Activated CD4-positive, alpha-beta T cell treated with anti-CD3 and anti-CD28 coated beads, Interleukin-2, amount 50 U/mL, for 48 hours (primary cell): Measurements from ENCODE around the gene KIF9.
"Not testable (repeated sequence)": the region's sequence is repeated elsewhere in the genome, so short reads cannot be mapped to it uniquely, and the experiment has no call there.

Experiments
- DNase-seq, 2 experiments: peaks; one replicate each; pipeline ENCODE4 v3.0.0-alpha.2; 2020

Gene KIF9, protein sequence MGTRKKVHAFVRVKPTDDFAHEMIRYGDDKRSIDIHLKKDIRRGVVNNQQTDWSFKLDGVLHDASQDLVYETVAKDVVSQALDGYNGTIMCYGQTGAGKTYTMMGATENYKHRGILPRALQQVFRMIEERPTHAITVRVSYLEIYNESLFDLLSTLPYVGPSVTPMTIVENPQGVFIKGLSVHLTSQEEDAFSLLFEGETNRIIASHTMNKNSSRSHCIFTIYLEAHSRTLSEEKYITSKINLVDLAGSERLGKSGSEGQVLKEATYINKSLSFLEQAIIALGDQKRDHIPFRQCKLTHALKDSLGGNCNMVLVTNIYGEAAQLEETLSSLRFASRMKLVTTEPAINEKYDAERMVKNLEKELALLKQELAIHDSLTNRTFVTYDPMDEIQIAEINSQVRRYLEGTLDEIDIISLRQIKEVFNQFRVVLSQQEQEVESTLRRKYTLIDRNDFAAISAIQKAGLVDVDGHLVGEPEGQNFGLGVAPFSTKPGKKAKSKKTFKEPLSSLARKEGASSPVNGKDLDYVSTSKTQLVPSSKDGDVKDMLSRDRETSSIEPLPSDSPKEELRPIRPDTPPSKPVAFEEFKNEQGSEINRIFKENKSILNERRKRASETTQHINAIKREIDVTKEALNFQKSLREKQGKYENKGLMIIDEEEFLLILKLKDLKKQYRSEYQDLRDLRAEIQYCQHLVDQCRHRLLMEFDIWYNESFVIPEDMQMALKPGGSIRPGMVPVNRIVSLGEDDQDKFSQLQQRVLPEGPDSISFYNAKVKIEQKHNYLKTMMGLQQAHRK

DNA sequence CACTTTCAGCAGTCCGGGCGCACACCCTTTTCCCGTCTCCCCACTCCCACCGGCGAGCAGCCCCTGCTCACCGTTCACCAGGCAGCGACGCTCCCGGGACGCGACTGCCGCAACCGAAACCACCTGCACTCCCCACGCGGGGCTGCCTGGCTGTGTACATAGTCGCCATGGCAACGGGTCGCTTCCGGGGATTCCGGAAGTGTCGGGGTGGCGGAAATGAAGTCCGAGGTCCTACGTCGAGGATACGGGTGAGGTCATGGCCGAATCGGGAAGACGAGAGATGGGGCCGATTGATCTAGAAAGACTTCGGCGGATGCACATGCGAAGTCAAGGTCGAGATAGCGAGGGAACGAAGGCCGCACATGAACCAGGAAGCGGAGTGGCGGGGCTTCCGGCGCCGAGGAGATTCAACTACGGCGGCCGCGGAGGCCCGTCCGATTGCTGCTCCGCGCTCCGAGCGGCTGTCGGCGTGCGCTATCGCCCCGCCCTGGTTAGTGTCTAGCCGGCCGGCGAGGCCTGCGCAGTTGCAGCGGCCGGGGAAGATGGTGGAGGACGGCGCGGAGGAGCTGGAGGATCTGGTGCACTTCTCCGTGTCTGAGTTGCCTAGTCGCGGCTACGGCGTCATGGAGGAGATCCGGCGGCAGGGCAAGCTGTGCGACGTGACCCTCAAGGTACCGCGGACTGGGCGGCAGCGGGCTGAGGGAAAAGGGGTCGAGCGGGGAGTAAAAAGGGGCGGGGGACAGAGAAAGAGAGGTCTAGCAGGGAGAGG is at the start of gene KIF9, which contains the start of gene KLHL18:
KIF9 (minus strand) TSS at position 376 of the 769 bp plus-strand sequence. CDS start 5,425 bp downstream, outside the sequence.
KLHL18 (plus strand) TSS at position 521 of the 769 bp plus-strand sequence; CDS start at position 543, 22 bp downstream.
- DNase-seq, result peak; percentile 93 to 96

DNA sequence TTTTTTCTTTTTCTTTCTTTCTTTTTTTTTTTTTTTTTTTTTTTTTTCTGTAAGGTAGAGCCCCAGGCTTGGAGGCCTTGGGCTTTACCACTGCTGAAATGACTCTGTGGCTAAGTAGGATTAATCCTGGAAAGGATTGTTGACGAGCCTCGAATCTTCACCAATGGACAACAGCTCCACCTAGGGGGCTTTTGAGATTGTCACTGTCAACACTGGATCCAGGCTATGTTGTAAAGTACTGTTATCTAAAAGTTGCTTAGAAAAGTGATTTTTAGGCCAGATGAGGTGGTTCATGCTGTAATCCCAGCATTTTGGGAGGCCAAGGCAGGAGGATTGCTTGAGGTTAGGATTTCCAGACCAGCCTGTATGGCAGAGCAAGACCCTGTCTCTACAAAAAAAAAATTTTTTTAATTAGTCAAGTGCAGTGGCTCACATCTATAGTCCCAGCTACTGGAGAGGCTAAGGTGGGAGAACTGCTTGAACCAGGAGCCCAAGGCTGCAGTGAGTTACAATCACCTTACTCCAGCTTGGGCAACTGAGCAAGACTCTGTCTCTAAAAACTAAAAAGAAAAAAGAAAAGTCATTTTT is 41.8 kb upstream of the KIF9 start:
- DNase-seq, result peak; percentile 26 to 59

DNA sequence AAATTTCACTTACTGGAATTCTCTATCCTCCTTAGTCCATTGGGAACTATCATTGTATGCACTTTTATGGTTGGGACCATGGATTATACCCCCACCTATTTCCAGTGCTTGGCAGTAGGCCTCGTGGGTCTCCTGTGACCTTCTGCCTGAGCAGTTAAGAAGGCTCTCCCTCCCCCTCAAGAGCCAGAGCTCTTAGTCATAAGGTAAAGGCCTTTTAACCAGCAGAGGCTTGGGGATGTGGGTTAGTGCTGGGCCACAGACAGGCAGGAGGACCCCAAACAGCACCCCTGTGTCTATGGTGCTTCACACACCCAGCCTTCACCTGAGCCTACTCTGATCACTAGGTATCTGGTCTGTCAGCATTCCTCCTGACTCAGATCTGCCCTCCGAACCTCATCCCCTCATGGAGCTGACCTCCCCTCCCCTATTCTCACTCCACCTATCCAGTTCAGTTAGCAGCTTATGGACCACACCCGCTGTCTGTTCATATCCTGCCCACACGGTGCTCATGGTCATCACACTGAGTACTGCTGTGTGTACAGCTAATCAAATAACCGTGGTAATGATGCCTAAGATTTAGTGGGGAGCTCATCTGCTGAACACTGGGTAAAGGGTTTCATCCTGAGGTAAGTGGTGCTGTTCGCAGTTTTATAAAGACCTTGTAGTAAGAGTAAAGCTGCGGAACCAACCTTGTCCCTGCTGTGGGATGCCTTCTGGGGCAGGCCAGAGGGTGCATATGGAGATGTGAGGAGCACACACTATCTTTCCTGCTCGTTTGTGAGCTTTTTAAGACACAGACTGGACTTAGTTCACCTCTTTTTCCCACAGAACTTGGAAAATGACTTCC is 41.1 kb upstream of the KIF9 start:
- DNase-seq, result no peak

DNA sequence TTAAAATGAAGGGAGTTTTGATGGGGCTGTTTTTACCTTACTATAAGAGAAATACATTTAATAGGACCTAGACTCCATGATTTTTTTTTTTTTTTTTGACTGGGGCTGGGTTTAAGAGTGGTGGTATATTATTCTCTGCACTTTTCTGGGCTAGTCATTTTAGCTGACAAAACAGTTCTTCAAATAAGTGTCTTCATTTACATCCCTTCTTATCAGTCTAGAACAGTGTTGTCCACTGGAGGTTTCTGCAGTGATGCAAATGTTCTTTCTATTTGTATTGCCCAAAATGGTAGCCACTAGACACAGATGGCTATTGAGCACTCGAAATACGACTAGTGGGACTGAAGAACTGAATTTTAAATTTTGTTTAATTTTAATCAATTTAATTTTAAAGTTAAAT is 37.4 kb upstream of the KIF9 start:
- no peak for DNase-seq

DNA sequence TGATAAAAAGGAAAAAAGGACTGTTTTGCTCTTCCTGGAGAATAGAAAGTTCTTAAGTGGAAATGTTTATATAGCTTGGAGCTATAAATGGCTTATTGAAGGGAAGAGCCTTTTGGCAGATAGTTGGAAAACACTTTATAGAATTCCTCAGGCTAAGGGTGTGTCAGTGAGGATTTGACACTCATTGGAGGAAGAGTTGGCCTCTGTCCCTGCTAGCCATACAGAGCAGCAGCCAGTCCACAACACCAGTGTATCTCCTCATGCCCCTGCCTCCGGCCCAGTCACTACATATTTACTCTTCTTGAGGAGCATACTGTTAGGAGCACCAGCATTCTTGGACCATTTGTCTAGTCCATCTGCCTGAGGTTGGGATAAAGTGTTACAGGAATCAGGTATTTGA is 36.3 kb upstream of the KIF9 start:
- no peak for DNase-seq

DNA sequence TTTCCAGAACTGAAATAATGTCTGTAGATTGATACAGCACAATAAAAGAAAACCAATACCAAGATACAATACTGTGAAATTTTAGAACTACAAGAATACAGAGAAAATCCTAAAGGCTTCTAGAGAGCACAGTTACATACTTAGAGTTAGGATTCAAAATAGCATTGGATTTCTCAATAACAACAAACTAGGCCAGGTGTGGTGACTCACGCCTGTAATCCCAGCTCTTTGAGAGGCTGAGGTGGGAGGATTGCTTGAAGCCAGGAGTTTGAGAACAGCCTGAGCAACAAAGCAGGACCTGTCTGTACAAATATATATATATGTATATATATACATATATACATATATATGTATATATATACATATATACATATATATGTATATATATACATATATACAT is 33.6 kb upstream of the KIF9 start:
- not testable (repeated sequence) for DNase-seq

DNA sequence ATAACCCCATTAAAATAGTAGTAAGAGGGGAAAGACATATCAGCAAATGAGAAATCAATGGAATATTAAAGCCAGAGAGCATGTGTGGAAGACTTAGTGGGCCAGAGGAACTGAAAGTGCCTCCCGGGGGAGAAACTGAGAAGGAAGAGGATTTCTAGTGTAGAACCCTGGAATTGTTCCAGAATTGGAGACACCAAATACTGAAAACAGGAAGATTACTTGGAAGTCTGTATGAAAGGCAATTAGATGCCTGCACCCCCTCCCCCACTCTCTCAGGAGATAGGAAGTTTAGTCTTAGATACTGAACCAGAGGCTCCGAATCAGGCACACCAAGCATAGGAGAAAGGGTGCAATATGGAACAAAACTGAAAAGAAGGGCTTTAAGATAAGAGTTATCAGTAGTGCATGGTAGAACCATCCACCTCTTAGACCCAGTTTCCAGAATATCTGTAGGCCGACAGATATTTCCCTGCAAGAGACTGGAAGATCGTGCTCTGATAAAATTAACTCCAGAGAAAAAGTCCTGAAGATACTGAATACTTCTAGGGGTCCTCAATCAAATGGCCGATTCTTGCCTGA is 32.6 kb upstream of the KIF9 start:
- DNase-seq, result no peak

DNA sequence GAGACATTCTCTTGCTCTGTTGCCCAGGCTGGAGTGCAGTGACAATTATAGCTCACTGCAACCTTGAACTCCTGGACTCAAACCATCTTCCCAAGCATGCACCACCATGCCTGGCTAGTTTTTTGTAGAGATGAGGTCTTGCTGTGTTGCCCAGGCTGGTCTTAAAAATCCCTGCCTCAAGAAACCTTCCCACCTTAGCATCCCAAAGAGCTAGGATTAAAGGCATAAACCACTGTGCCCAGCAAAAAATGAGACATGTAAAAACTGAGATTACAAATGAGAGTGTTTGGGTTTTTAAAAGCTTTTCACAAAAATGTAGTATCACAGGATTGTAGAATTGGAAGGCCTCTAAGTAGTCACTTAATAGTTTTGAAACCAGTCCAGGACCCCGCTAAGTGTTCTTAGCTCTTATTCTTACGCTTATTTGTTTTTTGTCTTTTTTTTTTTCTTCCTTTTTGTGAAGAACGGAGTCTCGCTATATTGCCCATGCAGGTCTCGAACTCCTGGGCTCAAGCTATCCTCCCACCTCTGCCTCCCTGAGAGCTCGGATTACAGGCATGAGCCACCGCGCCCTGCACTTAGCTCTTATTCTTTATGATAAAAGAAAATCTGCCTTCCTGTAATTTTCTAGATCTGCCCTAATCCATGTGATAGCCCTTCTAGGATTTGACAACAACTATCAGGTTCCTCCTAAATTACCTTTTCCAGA is 31.6 kb upstream of the KIF9 start:
- DNase-seq, result no peak

DNA sequence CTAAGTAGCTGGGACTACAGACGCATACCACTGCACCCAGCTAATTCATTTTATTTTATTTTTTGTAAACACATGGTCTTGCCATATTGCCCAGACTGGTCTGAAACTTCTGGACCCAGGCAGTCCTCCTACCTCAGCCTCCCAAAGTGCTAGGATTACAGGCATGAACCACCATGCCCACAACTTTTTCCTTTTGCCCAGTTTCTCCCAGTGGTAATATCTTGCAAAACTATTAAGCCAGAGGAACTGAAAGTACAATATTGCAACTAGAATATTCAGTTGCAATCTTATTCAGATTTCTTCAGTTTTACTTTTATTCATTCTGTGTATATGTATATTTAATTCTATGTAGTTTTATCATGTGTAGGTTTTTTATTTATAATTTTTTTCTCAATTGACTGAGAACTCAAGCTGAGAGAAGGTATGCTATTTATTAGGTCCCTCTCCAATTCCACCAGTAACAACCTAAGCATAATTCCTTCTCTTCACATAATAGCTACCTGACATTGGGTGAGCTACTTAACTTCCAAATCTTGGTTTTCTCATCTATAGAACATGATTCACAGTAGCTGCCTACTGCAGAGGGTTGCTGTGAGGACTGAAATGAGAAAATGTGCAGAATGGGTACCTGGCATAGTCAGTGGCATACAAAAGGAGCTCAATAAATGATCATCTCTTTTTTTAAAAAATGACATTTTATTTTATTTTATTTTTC is 30.9 kb upstream of the KIF9 start:
- no peak for DNase-seq

DNA sequence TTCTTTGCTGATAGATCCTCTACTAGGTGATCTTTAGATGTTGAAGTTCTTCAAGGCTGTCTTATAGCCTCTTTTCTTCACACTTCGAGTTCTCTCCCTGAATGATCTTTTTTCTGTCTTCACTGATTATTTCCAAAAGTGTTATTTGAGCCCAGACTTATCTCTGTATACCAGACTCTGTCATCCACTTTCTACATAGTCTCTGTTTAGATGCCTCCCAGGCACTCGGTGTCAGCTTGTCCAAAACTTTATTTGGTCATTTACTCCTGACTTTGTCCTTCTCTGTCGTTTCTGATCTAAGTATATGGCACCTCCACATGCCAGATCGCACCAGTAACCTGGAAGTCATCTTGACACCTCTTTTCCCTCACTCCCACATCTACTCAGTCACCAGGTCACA is 27.8 kb upstream of the KIF9 start:
- DNase-seq, result no peak

DNA sequence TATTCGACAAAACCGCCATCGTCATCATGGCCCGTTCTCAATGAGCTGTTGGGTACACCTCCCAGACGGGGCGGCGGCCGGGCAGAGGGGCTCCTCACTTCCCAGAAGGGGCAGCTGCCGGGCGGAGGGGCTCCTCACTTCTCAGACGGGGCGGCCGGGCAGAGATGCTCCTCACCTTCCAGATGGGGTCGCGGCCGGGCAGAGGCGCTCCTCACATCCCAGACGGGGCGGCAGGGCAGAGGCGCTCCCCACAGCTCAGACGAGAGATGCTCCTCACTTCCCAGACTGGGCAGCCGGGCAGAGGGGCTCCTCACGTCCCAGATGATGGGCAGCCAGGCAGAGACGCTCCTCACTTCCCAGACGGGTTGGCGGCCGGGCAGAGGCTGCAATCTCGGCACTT is 26.6 kb upstream of the KIF9 start:
- not testable (repeated sequence) for DNase-seq

DNA sequence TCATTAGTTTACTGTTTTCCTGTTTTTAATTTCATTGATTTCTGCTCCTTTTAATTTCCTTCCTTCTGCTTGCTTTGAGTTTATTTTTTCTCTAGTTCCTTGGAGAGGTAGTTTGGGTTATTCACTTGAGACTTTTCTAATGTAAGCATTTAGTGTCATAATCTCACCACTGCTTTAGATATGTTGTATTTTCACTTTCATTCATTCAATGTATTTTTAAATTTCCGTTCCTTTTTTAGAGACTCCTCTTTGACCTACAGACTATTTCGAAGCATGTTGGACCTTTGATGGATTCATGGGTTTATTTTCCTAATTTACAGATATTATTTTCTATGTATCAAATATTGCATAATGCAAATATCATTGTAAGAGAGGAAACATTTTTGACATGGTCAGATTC is 23.4 kb upstream of the KIF9 start:
- no peak for DNase-seq

DNA sequence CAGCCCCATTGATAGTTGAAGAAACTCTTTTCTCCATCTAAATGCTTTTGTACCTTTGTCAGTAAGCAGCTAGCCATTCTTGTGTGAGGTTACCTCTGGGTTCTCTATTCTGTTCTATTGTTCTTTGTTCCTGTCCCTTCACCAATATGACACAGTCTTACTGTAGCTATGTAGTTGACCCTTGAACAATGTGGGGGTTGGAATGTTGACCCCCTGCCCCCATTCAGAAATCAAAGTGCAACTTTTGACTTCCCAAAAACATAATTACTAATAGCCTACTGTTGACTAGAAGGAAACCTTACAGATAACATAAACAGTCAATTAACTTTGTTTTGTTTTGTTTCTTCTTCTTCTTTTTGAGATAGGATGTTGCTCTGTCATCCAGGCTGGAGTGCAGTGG is 18.9 kb upstream of the KIF9 start:
- DNase-seq, result no peak

DNA sequence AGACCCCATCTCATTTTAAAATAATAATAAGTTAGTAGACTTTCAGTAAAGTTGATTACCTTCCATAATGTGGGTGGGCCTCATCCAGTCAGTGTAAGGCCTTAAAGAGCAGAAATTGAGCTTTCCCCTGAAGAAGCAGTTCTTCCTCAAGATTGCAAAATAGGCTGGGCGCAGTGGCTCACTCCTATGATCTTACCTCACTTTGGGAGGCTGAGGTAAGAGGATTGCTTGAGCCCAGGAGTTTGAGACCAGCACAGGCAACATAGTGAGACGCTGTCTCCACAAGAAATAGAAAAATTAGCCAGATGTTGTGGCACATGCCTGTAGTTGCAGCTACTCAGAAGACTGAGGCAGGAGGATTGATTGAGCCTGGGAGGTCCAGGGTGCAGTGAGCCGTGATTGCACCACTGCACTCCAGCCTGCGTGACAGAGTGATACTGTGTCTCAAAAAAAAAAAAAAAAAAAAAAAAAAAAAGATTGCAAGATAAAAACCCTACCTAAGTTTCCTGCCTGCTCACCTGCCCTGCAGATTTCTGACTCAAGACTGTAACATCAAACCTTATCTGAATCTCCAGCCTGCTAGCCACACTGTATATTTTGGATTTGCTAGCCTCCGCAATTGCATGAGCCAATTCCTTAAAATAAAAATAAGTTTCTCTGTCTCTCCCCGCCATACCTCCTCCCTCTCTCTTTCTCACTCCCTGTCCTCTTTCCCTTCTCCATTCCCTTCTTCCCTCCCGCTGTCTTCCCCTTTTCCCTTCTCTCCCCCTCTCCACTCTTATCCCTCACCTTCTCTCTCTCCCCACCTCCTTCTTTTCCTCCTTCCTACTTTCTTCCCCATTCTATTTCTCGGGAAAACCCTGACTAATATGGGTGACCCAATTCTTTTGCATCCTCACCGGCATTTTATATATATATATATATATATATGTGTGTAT is 17.1 kb upstream of the KIF9 start:
- no peak for DNase-seq

DNA sequence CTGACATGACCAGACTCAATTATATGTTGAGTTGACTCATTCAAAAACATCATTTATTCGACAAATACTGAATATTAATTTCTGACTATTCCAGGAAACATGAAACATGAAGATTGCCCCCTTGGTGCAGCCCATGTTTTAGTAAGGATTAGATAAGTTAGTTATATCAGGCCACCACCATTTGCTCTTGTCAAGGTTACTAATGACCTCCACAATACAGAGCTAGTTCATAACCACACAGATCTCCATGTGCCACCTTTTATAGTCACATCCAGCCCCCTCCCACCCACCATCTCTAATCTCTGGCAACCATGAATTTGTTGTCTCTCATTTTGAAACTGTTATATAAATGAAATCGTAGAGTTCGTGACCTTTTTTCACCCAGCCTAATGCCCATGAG is 15.8 kb upstream of the KIF9 start:
- no peak for DNase-seq

DNA sequence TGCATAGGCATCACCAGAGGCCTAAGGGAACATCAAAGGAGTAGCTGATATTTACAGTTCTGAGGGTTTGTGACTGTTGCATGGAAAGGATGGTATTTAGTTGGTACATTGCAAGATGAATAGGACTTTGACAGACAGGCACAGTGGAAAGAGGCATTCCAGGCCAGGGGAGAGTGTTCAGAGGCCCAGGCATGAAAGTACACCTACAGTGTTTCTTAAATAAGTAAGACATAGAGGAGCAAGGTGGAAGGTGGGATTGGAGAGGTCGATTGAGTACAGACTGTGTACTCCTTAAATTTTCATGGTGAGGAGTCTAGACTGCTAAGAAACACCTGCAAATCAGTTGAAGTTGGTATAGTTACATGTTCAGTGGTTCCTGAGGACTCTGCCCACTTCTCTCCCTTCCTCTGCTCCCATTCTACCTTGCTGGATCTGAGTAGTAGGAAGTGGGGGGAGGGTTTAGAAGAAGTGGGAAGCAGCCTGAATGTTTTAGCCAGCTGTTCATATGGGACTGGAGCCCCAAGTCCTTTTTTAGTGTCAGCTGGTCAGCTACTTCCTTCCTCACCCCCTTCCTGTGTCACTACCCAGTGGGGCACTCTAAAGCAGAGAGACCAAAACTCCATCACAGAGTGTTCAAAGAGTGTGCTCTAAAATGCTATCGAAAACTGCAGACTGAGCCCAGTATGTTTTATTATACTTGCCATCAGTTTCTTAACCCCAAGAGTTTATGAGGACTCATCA is 14.1 kb upstream of the KIF9 start:
- DNase-seq, result no peak

DNA sequence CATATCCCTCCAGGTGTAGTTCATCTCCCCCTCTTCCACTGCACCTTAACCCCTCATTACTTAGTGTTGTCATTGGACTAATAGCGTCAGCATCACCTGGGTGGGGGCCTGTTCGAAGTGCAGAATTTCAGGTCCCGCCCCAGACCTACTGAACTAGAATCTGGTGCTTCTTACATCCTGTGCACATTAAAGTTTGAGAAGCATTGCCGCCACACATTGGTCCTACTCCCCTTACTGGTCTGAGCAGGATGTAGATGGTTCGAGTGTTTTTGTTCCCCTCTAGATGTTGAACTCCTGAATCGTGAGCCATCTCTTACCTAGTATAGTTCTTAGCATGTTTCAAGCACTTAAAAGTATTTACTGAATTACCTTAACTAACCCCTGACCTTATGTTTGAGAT is 13.4 kb upstream of the KIF9 start:
- no peak for DNase-seq

DNA sequence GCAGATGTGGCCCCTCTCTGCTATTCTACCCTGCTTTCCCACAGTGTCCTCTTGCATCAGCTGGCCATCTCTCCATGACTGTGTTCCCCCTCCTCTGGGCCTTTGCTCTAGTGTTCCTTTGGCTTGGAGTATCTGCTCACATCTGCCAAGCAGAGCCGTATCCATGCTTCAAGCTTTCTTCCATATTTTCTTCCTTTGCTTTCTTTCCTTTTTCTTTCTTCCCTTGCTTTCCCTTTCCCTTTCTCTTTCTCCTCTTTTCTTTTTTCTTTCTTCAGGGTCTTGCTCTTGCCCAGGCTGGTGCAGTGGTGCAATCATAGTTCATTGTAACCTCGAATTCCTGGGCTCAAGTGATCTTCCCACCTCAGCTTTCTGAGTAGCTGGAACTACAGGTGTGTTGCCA is 12.7 kb upstream of the KIF9 start:
- no peak for DNase-seq
